ENCODE results near the gene SHOX.

Gene SHOX

DNA sequence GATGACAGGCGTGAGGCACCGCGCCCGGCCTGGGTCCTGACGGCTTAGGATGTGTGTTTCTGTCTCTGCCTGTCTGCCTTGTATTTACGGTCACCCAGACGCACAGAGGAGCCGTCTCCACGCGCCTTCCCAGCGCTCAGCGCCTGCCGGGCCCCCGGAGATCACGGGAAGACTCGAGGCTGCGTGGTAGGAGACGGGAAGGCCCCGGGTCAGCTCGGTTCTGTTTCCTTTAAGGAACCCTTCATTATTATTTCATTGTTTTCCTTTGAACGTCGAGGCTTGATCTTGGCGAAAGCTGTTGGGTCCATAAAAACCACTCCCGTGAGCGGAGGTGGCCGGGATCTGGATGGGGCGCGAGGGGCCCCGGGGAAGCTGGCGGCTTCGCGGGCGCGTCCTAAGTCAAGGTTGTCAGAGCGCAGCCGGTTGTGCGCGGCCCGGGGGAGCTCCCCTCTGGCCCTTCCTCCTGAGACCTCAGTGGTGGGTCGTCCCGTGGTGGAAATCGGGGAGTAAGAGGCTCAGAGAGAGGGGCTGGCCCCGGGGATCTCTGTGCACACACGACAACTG, 1.3 kb downstream of the SHOX start:
- DNase-seq (ENCODE audit: low read depth): no peak
- TF ChIP-seq, protein P1, sequence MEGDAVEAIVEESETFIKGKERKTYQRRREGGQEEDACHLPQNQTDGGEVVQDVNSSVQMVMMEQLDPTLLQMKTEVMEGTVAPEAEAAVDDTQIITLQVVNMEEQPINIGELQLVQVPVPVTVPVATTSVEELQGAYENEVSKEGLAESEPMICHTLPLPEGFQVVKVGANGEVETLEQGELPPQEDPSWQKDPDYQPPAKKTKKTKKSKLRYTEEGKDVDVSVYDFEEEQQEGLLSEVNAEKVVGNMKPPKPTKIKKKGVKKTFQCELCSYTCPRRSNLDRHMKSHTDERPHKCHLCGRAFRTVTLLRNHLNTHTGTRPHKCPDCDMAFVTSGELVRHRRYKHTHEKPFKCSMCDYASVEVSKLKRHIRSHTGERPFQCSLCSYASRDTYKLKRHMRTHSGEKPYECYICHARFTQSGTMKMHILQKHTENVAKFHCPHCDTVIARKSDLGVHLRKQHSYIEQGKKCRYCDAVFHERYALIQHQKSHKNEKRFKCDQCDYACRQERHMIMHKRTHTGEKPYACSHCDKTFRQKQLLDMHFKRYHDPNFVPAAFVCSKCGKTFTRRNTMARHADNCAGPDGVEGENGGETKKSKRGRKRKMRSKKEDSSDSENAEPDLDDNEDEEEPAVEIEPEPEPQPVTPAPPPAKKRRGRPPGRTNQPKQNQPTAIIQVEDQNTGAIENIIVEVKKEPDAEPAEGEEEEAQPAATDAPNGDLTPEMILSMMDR (IDR thresholded peaks at IDR 0.05; ENCODE audit: low read length, missing control alignments): no peak
- H3K4me3 ChIP-seq (replicated peaks; ENCODE audit: low read depth, low read length): no peak overlapping the region

- H3K4me3 ChIP-seq (replicated peaks; ENCODE audit: low read depth, low read length): no peak overlapping the region
- TF ChIP-seq, protein P1 (IDR thresholded peaks at IDR 0.05; ENCODE audit: low read length, missing control alignments): no peak
These were observed 1.9 kb downstream of the SHOX start for GRCh38 chrX:632366-633042.

GRCh38 chrX:633043-633984, 2.7 kb downstream of the SHOX start:
- no peak overlapping the region for H3K4me3 ChIP-seq (replicated peaks; ENCODE audit: low read depth, low read length)
- TF ChIP-seq, protein P1 (IDR thresholded peaks at IDR 0.05; ENCODE audit: low read length, missing control alignments): no peak
- DNase-seq (ENCODE audit: low read depth): no peak

More at GRCh38 chrX:632366-633042, 1.9 kb downstream of the SHOX start:
- DNase-seq (ENCODE audit: low read depth): no peak

GRCh38 chrX:633985-634958, 3.7 kb downstream of the SHOX start:
- TF ChIP-seq, protein P1 (IDR thresholded peaks at IDR 0.05; ENCODE audit: low read length, missing control alignments): no peak
- no peak for DNase-seq (ENCODE audit: low read depth)
- H3K4me3 ChIP-seq (replicated peaks; ENCODE audit: low read depth, low read length): no peak overlapping the region

- TF ChIP-seq, protein P1 (IDR thresholded peaks at IDR 0.05; ENCODE audit: low read length, missing control alignments): no peak
- no peak for DNase-seq (ENCODE audit: low read depth)
- H3K4me3 ChIP-seq (replicated peaks; ENCODE audit: low read depth, low read length): no peak overlapping the region
These were observed 5.0 kb downstream of the SHOX start for GRCh38 chrX:635428-636090.

Data from fibroblast of pulmonary artery (primary cell).